Measurements from ENCODE around the gene FYB1.
"Not testable (repeated sequence)": the region's sequence is repeated elsewhere in the genome, so short reads cannot be mapped to it uniquely, and the experiment has no call there.

FYB1 gene

GRCh38 chr5:39186289-39186688 lies 33.1 kb downstream of the FYB1 start:
- no peak for DNase-seq

GRCh38 chr5:39185761-39186160 lies 33.6 kb downstream of the FYB1 start:
- DNase-seq, result no peak

GRCh38 chr5:39179561-39179960 lies 39.8 kb downstream of the FYB1 start:
- not testable (repeated sequence) for DNase-seq

GRCh38 chr5:39178861-39179260 lies 40.5 kb downstream of the FYB1 start:
- DNase-seq, result no peak

GRCh38 chr5:39178171-39178570 lies 41.2 kb downstream of the FYB1 start:
- peak; percentile 70 for DNase-seq

- DNase-seq, result peak; percentile 91
Observed at GRCh38 chr5:39177631-39177964, 41.8 kb downstream of the FYB1 start.

- DNase-seq, result peak; percentile 61
Observed at GRCh38 chr5:39176759-39177630, 42.4 kb downstream of the FYB1 start.

- no peak for DNase-seq
Observed at GRCh38 chr5:39175273-39175955, 43.9 kb downstream of the FYB1 start.

- DNase-seq, result no peak
Observed at GRCh38 chr5:39173069-39173468, 46.3 kb downstream of the FYB1 start.

- DNase-seq, result no peak
Observed at GRCh38 chr5:39172593-39172992, 46.8 kb downstream of the FYB1 start.

GRCh38 chr5:39171647-39172046 lies 47.7 kb downstream of the FYB1 start:
- DNase-seq, result no peak

GRCh38 chr5:39169081-39169480 lies 50.3 kb downstream of the FYB1 start:
- no peak for DNase-seq

- no peak for DNase-seq
Observed at GRCh38 chr5:39167972-39168342, 51.4 kb downstream of the FYB1 start.

- no peak for DNase-seq
Observed at GRCh38 chr5:39167141-39167971, 52.0 kb downstream of the FYB1 start.

- DNase-seq, result no peak
Observed at GRCh38 chr5:39164529-39165402, 54.6 kb downstream of the FYB1 start.

- DNase-seq, result no peak
Observed at GRCh38 chr5:39164016-39164415, 55.3 kb downstream of the FYB1 start.

GRCh38 chr5:39161578-39161977 lies 57.8 kb downstream of the FYB1 start:
- DNase-seq, result no peak

- DNase-seq, result no peak
Observed at GRCh38 chr5:39160576-39161213, 58.7 kb downstream of the FYB1 start.

- DNase-seq, result no peak
Observed at GRCh38 chr5:39159811-39160490, 59.4 kb downstream of the FYB1 start.

- DNase-seq, result no peak
Observed at GRCh38 chr5:39158786-39159185, 60.6 kb downstream of the FYB1 start.

GRCh38 chr5:39158127-39158593 lies 61.2 kb downstream of the FYB1 start:
- no peak for DNase-seq
